ENCODE measurements around the gene LINC00305. TPM values are rescaled to one million over a fixed set of nuclear protein-coding genes. Genes with fewer than 3 reads are reported as not detected.

Gene LINC00305
- total RNA-seq, 1 donor from 2014 or later, result not detected

GRCh38 chr18:64179556-64180080 is 30.7 kb upstream of the LINC00305 start:
- TF ChIP-seq CTCF (IDR thresholded peaks at IDR 0.05; ENCODE audit: insufficient read depth, low read length, poor library complexity, severe bottlenecking), result no peak
- Histone ChIP-seq H3K27me3 (ENCODE audit: control insufficient read depth, insufficient read depth, low read length) (no peaks in the 10 kb centered on the region), H3K4me3 (ENCODE audit: low read depth, low read length) (no peak overlapping the region), H3K36me3 (ENCODE audit: control insufficient read depth, insufficient read depth, low read length) (no peaks in the 10 kb centered on the region)
- no peak for DNase-seq (ENCODE audit: low read depth)

- H3K36me3 ChIP-seq (ENCODE audit: control insufficient read depth, insufficient read depth, low read length), result no peaks in the 10 kb centered on the region
- no peak overlapping the region for H3K4me3 ChIP-seq (ENCODE audit: low read depth, low read length)
- DNase-seq (ENCODE audit: low read depth), result no peak
- no peaks in the 10 kb centered on the region for H3K27me3 ChIP-seq (ENCODE audit: control insufficient read depth, insufficient read depth, low read length)
- no peak for TF ChIP-seq CTCF (IDR thresholded peaks at IDR 0.05; ENCODE audit: insufficient read depth, low read length, poor library complexity, severe bottlenecking)
These were observed 30.0 kb upstream of the LINC00305 start for GRCh38 chr18:64178860-64179259.

- Histone ChIP-seq H3K36me3 (ENCODE audit: control insufficient read depth, insufficient read depth, low read length) (no peaks in the 10 kb centered on the region), H3K4me3 (ENCODE audit: low read depth, low read length) (no peak overlapping the region), H3K27me3 (ENCODE audit: control insufficient read depth, insufficient read depth, low read length) (no peaks in the 10 kb centered on the region)
- DNase-seq (ENCODE audit: low read depth), result no peak
- TF ChIP-seq CTCF (IDR thresholded peaks at IDR 0.05; ENCODE audit: insufficient read depth, low read length, poor library complexity, severe bottlenecking), result no peak
These were observed 26.5 kb upstream of the LINC00305 start for GRCh38 chr18:64175432-64175831.

- H3K36me3 ChIP-seq (ENCODE audit: control insufficient read depth, insufficient read depth, low read length), result no peaks in the 10 kb centered on the region
- H3K4me3 ChIP-seq (ENCODE audit: low read depth, low read length), result no peak overlapping the region
- no peak for TF ChIP-seq CTCF (IDR thresholded peaks at IDR 0.05; ENCODE audit: insufficient read depth, low read length, poor library complexity, severe bottlenecking)
- H3K27me3 ChIP-seq (ENCODE audit: control insufficient read depth, insufficient read depth, low read length), result no peaks in the 10 kb centered on the region
- DNase-seq (ENCODE audit: low read depth), result no peak
These were observed 22.7 kb upstream of the LINC00305 start for GRCh38 chr18:64171576-64171975.

GRCh38 chr18:64167408-64167925 is 18.6 kb upstream of the LINC00305 start:
- Histone ChIP-seq H3K4me3 (ENCODE audit: low read depth, low read length) (no peak overlapping the region), H3K36me3 (ENCODE audit: control insufficient read depth, insufficient read depth, low read length) (no peaks in the 10 kb centered on the region), H3K27me3 (ENCODE audit: control insufficient read depth, insufficient read depth, low read length) (no peaks in the 10 kb centered on the region)
- no peak for TF ChIP-seq CTCF (IDR thresholded peaks at IDR 0.05; ENCODE audit: insufficient read depth, low read length, poor library complexity, severe bottlenecking)
- DNase-seq (ENCODE audit: low read depth), result no peak

GRCh38 chr18:64165906-64166305 is 17.0 kb upstream of the LINC00305 start:
- peak; percentile 58 for DNase-seq (ENCODE audit: low read depth)
- H3K36me3 ChIP-seq (ENCODE audit: control insufficient read depth, insufficient read depth, low read length), result no peaks in the 10 kb centered on the region
- no peaks in the 10 kb centered on the region for H3K27me3 ChIP-seq (ENCODE audit: control insufficient read depth, insufficient read depth, low read length)
- no peak overlapping the region for H3K4me3 ChIP-seq (ENCODE audit: low read depth, low read length)
- TF ChIP-seq CTCF (IDR thresholded peaks at IDR 0.05; ENCODE audit: insufficient read depth, low read length, poor library complexity, severe bottlenecking), result no peak

Data from kidney epithelial cell (primary cell).